A673 (cell line): Measurements from ENCODE around the gene KLRB1.
"Not testable (repeated sequence)": the region's sequence is repeated elsewhere in the genome, so short reads cannot be mapped to it uniquely, and the experiment has no call there.

Experiments
- EZH2 ChIP-seq: fragments of 200-600 bp; sonication (generic); IDR thresholded peaks from 2 replicates; pipeline ENCODE4 v1.6.1; 2017; ENCODE audit warnings: borderline replicate concordance, low read depth, mild to moderate bottlenecking, mixed read lengths, antibody characterized with exemption, low read length; ENCODE audit not compliant: poor library complexity, severe bottlenecking
- TF ChIP-seq, protein P1 (sequence below): fragments of 300-800, 200-600 bp; sonication (generic); conservative IDR thresholded peaks from 2 replicates; pipeline ENCODE4 v1.5.1; 2017; ENCODE audit warnings: low read depth, mild to moderate bottlenecking, antibody characterized with exemption, low read length, moderate library complexity, mixed read lengths

DNA sequence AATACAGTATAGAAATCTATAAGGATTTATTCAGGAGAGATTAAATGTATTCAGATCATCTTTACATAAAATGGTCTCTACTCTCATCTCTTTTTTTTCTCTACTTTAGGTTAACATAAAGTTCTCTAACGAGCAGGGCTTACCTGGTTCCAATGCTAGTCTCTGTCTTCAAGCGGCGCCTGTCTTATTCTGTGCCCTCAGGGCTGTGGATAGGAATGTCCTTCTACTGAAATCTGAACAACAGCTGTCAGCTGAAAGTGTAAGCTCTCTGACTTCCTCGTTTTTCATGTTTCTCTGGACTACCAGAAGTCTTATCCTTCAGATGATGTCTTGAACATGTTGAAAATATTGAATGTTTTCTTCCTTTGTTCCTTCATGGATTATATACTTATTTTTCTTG, 62.2 kb downstream of the KLRB1 start:
- TF ChIP-seq, protein P1, sequence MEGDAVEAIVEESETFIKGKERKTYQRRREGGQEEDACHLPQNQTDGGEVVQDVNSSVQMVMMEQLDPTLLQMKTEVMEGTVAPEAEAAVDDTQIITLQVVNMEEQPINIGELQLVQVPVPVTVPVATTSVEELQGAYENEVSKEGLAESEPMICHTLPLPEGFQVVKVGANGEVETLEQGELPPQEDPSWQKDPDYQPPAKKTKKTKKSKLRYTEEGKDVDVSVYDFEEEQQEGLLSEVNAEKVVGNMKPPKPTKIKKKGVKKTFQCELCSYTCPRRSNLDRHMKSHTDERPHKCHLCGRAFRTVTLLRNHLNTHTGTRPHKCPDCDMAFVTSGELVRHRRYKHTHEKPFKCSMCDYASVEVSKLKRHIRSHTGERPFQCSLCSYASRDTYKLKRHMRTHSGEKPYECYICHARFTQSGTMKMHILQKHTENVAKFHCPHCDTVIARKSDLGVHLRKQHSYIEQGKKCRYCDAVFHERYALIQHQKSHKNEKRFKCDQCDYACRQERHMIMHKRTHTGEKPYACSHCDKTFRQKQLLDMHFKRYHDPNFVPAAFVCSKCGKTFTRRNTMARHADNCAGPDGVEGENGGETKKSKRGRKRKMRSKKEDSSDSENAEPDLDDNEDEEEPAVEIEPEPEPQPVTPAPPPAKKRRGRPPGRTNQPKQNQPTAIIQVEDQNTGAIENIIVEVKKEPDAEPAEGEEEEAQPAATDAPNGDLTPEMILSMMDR: not testable (repeated sequence)
- TF ChIP-seq EZH2: not testable (repeated sequence)
